ENCODE measurements around the gene DPM2.

DPM2 gene

GRCh38 chr9:127916720-127917581 lies 20.7 kb downstream of the DPM2 start, which contains the start of gene ST6GALNAC4:
TSS of gene ST6GALNAC4 (minus strand) at chr9:127917041. CDS start at chr9:127916419, 622 bp downstream.
- peak; percentile 95 for DNase-seq

- DNase-seq: peak; percentile 87
Observed at GRCh38 chr9:127915801-127916719, 21.6 kb downstream of the DPM2 start.

GRCh38 chr9:127915325-127915752 lies 22.3 kb downstream of the DPM2 start:
- peak; percentile 69 for DNase-seq

GRCh38 chr9:127913682-127914081 lies 24.0 kb downstream of the DPM2 start:
- DNase-seq: peak; percentile 57

GRCh38 chr9:127912882-127913281 lies 24.8 kb downstream of the DPM2 start:
- DNase-seq: peak; percentile 98

GRCh38 chr9:127912296-127912695 lies 25.4 kb downstream of the DPM2 start:
- DNase-seq: no peak

GRCh38 chr9:127910613-127911205 lies 26.9 kb downstream of the DPM2 start:
- DNase-seq: peak; percentile 36

GRCh38 chr9:127909839-127910273 lies 27.8 kb downstream of the DPM2 start:
- no peak for DNase-seq

GRCh38 chr9:127908660-127908926 lies 29.1 kb downstream of the DPM2 start:
- no peak for DNase-seq

GRCh38 chr9:127907867-127908659 lies 29.6 kb downstream of the DPM2 start:
- DNase-seq: no peak

GRCh38 chr9:127905788-127906191 lies 31.9 kb downstream of the DPM2 start:
- no peak for DNase-seq

GRCh38 chr9:127905004-127905728 lies 32.5 kb downstream of the DPM2 start:
- no peak for DNase-seq

GRCh38 chr9:127904561-127905003 lies 33.1 kb downstream of the DPM2 start:
- no peak for DNase-seq

GRCh38 chr9:127903557-127904475 lies 33.8 kb downstream of the DPM2 start:
- no peak for DNase-seq

- peak; percentile 85 for DNase-seq
Observed at GRCh38 chr9:127899128-127899943, 38.3 kb downstream of the DPM2 start, which contains the start of gene ST6GALNAC6. TSS of gene ST6GALNAC6 (minus strand) at chr9:127899603. CDS start at chr9:127897981, 1,622 bp downstream.

- DNase-seq: peak; percentile 56
Observed at GRCh38 chr9:127898433-127899127, 39.1 kb downstream of the DPM2 start.

- DNase-seq: no peak
Observed at GRCh38 chr9:127897193-127897692, 40.4 kb downstream of the DPM2 start.

GRCh38 chr9:127896395-127897192 lies 41.1 kb downstream of the DPM2 start:
- no peak for DNase-seq

All from DMS53 (cell line).